ENCODE data around the gene OTOP3.

Gene OTOP3

DNA sequence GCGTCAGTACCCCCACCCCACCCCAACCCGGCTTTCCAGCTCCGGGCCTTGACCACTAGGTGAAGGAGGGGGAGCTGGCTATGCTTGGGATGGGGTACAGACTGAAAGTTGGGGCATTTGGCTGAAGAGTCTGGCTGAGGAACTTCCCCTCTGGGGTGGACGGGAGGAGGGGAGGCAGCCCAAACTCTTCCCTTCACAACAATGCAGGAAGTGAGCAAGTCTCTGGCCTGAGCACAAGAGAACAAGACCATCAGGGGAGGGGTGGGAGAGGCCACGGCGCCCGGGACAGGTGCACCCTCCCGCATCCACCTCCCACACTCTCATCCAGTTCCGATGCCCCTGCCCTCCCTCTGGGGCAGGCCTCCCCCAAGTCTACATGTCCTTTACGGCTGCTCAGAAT, 18.3 kb upstream of the OTOP3 start:
- no peak for DNase-seq

DNA sequence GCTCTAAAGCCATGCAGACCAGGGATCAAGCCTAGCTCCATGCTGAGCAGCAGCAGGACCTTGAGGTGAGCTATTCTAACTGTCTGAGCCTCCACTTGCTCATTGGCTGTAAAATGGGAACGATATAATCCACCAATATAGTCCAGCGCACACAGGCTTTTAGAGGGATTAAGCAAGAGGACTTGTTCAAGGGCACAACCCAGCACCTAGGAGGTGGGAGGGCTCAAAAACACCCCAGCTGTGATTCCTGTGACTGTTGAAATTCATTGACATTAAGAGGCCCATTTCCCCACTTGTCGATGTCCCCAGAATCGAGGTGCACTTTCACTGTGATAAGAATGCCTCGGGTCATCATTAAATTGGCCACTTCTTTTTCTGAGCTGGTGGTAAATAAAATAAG, 16.8 kb upstream of the OTOP3 start:
- no peak for DNase-seq

DNA sequence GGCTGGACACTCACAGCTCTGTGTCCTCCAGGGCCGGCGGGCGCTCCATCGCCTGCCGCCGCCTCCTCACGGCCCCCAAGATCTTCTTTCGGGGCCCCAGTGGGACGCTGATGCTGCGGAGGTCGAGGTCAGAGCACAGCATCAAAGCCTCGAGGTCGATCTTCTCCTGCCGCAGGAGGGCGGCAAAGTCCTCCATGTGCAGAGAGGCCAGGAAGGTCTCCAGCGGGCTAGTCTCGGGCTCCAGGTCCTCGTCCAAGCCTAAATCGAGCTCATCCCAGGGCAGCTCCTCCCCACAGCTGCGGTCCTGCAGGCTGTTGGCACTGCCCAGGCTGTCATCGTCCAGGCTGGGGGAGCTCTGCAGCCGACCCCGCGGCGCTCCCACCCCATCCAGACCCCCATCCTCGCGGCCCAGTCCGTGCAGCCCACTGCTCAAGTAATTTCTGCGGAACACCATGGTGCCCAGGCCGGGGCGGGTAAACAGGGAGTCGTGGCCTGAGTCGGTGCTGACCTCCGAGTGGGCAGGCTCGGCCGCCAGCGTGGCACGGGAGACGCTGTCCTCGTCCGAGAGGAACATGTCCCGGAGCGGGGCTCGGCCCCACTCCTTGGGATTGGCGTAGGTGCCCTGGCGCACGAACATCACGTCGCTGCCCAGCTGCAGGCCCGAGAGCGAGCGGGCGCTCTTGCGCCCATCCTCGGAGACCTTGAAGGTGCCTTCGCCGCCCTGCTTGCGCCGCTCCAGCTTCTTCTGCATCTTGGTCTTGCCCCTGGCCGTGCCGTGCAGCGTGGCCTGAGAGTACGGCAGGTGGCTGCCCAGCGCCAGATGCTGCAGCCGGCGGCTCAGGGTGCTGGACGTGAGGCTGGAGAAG, 16.0 kb upstream of the OTOP3 start:
- no peak for DNase-seq

DNA sequence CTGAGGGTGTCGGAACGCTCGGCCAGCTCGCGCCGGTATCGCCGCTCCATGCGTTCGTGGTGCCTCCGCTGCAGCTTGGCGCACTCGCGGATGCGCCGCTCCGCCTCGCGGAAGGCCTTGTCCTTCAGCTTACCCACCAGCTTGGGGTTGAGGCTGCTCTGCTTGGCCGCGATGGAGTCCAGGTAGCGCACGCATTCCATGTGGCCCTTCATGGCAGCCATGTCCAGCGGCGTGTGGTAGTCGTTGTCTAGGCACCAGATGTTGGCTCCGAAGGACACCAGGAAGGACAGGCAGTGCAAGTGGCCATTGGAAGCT, 15.4 kb upstream of the OTOP3 start:
- DNase-seq = no peak

DNA sequence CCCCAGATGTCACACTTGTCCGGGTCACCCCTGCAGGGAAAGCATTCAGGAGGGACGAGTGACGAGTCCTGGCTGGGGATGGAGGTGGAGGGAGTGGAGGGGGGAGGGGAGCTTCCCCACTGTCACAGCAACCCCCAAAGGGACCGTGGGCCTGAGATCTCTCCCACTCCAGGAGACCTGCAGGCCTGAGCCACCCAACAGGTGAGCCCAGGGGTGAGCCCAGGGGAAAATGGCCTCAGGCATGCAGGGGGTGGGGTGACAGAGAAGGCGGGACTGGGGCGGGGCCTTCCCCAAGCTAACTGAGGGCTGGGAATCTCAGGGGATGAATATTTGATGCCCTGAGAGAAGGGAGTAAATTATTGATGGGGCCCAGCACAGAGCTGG, 15.1 kb upstream of the OTOP3 start:
- no peak for DNase-seq

DNA sequence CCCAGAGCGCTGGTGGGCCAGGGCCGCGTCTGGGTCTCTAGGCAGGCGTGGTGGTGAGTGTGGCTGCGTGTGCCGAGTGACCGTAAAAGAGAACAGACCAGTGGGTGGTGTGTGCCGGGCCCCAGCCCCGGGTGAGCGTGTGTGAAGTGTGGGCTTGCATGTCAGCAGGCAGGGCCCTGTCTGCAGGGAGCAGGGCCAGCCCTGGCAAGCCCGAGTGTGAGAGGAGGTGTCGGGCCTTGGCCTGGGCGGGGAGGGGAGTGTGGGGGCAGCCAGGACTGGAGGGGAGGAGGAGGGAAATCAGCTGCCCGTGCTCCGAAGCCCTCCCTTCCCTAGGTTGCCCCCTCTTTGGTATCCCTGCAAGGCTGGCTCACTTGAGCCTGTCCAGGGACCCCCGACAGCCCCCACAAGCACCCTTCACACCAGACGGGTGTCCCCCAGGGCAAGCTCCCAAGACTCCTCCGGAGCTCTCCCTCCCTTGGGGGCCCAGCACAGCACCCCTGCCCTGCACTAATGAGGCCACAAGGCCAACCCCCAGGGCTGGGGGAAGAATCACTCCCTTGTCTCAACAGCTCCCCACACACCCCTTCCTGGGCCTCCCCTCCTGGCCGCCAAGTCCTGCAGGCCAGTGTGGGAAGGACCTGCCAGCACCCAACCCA, 14.5 kb upstream of the OTOP3 start:
- no peak for DNase-seq

DNA sequence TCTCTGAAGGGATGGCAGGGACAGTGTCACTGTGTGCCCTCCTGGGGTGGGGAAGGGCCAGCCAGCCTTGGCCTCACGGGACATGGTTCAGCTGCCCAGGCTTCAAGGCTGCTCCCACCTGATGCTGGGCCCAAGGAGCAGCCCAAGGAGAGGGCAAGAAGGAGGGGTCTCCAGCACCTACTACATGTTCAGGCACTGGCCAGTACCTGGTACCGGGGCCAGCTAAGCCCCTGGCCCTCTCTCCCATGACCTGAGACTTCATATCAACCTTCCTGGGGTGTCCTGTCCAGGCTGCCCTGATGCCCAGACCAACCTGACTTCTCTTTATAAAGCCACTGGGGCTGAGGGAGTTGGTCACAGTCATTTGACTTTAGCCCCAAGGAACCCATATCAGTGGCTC, 13.9 kb upstream of the OTOP3 start:
- DNase-seq = no peak

DNA sequence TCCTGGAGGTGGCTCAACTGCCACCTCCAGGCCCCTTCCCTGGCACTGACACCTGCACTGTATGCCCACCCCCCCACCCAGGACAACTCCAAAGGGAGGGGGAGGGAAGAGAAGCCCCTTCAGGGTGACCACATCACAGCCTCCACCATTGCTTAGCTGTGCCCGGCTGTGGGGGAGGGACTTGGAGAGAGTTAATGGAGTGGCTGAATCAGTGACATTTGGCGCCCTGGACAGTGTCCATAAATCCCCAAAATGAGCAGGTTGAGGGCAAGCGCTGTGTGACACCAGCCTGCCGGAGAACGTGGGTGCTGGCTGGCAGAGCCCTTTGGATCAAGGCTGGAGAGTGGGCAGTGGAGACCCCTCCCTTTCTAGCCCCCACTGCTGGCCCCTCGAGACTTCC, 13.5 kb upstream of the OTOP3 start:
- DNase-seq = no peak

DNA sequence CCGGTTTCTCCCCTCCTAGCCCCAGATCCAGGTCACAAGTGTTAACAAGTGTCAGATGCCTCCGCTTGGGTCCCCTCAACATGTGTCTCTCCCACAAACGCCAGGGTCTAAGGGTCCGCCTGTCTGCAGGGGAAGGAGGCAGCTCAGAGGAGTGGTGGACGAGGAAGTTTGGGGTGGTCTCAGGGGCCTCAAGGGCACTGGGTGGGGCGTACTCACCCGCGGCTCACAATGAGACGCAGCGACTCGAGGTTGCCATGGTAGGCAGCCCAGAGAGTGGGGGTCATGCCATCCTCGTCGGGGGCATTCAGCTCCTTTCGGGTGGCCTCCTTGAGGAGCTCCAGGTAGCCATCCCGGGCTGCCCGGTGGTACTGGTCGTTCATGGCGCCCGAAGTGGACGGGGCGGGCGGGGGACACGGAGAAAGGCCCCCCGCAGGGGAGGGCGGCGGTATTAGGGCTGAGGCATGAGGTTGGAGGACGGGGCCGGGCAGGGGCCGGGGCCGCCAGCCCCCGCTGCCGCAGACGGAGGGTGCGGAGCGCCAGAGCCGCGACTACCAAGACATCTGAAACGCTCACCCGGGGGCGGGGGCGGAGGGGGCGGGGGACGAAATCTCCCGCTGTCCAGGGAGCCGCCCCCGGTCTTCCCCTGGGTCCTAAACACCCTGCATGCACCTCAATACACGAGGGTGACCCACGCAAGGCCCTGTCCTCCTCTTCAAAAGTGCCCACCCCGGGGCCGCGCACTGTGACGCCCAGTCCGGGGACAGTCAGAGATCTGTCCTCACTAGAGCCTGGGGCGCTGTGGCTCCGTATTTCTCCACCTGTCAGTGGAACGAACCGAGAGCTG, 12.8 kb upstream of the OTOP3 start, which contains the start of gene USH1G:
Gene USH1G (minus strand): TSS at position 562 of the 844 bp plus-strand sequence. CDS start 182 bp downstream, at position 380.
- no peak for DNase-seq

DNA sequence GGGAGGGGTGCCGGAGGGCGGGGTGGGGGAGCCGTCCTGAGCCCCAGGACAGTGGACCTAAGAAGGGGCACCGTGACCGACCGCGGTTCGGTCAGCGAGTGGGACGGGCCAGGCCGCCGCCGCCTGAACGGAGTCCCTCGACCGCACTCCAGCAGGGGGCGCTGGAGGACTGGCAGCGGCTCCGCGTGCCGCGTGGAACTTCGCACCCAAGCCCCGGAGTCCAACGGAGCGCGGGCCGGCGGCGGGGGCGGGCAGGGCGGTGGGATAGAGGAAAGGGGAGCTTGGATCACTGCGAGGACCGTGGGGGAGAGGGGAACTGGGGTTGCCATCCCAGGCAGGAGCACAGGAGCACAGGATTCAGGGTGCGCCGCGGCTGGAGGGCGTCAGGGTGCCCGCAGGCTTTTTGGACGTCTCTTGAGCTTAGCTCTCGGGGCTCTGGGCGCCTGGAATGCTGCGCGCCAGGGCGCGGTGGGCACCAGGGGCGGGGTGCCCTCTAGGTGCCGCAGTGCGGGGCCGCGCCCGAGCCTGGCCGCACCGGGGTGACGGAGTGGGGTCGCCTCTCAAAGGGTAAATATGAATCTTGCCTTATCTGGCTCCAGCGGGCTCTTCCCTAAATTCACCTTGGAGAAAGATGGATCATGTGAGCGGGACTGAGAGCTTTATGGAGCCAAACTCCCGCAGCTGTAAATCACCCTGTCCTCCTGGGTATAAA, 12.0 kb upstream of the OTOP3 start:
- DNase-seq = peak; percentile 61

DNA sequence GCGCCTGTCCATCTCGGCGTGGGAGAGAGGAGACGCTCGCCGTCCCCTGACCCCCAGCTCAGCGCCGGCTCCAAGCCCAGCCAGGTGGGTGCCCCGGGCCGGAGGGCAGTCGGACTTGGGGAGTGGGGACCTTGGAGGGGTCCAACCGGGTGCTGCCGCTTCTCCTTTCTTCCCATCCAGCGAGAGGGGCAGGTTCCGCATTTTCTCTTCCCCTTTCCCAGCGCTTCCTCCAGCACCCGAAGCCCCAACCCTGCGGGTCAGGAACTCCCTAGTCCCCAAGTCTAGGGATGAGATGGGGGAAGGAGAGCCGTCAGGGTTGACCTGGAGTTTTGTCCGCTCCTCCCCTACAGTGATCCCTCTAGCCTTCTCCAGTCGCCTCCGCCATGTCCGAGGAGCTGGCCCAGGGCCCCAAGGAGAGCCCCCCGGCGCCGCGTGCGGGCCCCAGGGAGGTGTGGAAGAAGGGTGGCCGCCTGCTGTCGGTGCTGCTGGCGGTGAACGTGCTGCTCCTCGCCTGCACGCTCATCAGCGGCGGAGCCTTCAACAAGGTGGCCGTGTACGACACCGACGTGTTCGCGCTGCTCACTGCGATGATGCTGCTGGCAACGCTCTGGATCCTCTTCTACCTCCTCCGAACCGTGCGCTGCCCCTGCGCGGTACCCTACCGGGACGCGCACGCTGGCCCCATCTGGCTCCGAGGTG, 11.3 kb upstream of the OTOP3 start, which contains the start of gene OTOP2:
Gene OTOP2 (plus strand): TSS at position 24 of the 699 bp plus-strand sequence. CDS start 360 bp downstream, at position 384.
- DNase-seq = no peak

DNA sequence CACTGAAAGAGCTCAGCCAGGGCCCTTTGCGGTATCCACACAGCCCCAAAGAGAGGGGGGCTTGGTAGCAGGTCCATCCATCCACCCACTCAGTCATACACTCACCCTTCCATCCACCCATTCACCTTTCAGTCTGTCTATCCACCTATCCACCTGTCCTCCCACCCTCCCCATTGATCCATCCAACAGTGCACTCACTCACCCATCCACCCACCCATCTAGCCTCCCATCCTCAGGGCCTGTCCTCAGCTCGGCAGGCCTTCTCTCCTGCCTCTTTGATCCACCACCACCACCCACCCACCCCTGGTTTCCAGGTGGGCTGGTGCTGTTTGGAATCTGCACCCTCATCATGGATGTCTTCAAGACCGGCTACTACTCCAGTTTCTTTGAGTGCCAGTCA, 10.5 kb upstream of the OTOP3 start:
- DNase-seq = no peak

DNA sequence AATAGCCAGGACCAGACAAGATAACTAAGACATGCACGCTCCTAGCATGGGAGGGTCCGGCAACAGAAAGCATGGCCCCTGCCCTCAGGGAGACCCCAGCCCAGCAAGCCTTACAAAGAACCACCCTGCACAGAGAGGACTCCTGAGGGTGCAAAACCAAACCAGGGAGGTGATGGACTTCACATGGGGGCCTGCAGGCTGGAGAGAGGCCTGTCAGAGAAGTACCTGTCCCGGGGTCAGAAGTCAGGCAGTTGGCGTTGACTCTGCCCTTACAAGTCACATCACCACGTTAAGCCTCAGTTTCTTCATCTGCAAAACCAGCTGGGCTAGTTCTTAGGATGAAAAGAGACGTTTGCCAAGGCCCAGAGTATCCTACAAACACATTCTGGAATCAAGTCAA, 6.9 kb upstream of the OTOP3 start:
- DNase-seq = no peak

DNA sequence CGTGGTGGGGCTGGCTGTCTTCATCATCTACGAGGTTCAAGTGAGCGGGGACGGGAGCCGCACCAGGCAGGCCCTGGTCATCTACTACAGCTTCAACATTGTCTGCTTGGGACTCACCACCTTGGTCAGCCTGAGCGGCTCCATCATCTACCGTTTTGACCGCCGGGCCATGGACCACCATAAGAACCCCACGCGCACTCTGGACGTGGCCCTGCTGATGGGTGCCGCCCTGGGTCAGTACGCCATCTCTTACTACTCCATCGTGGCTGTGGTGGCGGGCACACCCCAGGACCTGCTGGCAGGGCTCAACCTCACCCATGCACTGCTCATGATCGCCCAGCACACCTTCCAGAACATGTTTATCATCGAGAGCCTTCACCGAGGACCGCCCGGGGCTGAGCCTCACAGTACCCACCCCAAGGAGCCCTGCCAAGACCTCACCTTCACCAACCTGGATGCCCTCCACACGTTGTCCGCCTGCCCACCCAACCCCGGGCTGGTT, 5.1 kb upstream of the OTOP3 start:
- DNase-seq = no peak

DNA sequence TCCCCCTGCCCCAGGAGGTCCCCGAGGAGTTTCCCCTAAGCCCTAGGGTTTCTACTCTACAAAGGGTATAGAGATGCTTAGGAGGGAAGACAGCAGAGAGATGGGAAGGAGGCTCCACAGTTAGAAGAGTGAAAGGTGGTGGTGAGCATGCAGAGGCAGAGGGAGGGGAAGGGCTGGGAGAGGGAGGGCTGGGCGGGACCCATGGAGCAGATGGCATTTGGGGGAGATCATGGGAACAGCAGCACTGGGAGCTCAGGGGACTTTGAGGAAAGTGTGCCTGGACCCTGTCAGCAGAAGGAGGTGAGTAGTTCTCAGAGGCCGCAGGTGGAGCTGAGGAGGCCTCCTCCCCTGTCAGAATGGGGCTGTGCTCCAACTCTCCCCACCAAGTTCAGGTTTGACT, 650 bp upstream of the OTOP3 start:
- DNase-seq = no peak

DNA sequence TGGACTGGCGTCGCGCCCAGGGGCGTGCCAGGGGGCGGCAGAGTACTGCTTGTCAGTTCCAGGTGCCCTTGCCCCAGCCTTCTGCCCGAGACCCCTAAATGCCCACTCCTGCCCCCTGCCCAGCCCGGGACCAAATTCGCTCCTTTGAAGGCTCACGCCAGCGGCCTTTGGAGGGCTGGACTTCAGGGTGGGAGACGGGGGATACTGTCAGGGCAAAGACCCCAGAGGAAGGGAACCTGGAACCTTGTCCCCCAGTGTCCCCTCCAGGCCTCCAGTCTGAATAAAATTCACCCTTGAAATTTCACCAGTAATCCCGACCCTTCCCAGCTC, 737 bp downstream of the OTOP3 start:
- no peak for DNase-seq

DNA sequence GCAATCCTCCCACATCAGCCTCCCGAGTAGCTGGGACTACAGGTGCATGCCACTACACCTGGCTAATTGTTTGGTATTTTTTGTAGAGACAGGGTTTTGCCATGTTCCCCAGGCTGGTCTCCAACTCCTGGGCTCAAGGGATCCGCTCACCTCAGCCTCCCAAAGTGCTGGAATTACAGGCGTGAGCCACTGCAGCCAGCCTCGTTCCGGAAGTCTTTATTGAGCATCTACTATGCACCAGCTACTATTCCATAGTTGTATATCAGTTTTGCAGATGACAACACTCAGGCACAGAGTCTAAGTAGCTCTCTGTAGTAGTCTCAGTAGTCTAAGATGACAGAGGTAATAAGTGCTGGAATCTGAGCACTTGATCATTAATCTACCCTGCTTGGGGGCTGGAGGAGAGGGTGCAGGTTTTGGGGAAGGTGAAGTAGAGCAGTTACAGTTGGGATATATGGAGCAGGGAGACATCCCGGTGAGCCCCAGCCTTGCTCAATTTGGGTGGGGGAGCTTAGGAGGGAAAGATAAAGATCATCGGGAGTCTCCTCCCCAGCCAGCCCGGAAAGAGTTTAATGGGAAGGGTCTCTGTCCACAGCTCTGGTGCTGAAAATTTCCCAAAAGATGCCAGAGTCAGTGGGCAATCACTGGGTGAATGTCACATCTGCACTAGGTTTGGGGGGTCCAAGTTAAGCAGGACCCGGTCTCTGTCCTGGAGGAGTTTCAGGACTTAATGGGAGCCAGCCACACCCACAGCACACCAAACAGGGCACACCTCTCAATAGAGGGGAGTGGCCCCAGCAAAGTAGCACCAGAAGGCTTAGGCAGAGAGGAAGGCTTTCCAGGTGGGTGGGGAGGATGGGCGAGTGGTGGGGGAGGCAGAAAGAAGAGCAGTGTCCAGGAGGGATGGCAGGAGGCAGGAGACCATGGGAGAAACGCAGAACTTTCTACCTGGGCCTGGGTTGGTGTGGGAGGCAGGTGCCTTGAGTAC, 1.7 kb downstream of the OTOP3 start:
- DNase-seq = no peak

DNA sequence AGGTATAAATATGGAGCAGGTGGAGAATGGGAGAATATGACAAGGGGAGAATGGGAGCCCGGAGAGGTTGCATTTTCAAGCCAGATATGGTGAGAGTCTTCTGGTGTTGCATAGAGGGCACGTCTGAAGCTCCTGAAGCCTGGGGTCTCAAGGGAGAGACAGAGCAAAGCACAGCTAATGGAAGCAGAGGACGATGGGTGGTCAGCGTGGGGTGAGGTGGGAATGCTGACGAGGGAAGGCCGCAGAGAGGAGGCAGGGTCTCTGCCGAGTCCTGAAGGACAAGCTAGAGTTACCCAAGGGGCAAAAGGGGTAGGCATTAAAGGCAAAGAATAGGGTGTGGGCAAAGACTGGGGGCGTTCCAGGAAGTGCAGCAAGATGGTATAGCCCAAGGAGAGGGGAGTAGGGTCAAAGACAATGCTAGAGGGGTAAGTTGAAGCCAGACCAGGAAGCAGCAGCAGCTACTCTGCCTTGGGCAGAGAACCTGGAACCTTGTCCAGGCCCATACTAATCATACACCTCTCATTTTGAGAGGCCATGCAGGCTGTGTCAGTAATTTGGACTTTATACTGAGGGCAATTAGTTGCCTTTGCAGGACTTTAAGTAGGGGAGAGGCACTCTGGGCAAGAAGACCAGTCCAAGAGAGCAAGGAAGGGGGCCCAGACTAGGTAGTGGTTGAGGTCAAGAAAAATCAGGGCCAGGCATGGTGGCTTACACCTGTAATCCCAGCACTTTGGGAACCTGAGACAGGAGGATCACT, 2.7 kb downstream of the OTOP3 start:
- DNase-seq = no peak

DNA sequence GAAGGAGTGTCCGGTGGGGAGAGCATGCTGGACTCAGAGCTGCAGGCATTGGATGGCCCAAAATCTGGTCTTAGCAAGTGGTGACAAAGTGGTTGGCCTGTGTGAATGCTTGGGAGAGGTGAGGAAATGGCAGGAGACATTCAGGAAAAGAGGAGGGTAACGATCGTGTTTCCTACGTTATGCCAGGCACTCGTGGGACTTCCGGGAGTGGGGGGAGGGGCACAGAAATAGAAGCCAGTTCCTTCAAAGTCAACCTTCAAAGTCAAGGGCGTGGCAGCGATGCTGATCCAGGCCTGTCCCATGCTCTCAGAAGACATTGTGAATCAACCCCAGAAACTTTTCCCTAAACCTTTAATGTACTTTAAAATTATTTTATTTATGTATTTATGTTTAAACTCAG, 3.8 kb downstream of the OTOP3 start:
- no peak for DNase-seq

DNA sequence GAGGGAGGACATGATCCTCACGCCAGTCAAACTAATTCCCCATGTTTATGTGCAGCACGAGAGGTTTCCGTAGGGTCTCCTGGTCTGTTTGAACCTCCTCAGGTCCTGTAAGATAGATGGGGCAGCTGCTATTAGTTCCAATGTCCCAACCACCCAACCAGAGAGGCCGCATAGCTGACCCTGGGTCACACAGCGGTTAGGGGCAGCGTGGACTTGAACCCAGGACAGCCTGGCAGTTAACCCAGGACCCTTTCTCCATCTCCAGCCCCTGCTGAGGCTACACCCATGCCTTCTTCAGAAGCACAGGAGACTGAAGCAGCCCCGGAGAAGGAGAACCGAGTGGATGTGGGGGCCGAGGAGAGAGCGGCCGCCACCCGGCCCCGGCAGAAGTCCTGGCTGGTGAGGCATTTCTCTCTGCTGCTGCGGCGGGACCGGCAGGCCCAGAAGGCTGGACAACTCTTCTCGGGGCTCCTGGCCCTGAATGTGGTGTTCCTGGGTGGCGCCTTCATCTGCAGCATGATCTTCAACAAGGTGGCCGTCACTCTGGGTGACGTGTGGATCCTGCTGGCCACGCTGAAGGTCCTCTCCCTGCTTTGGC, 5.5 kb downstream of the OTOP3 start:
- DNase-seq = no peak
